Suppressor macrophage treated with lipopolysaccharide for 4 hours (primary cell): Measurements from ENCODE around the gene CCNY.
A peak's percentile ranks its signal among the peaks of the same experiment; 100 is the strongest.
"Not testable (repeated sequence)": the region's sequence is repeated elsewhere in the genome, so short reads cannot be mapped to it uniquely, and the experiment has no call there.

Experiments used
- DNase-seq: peaks from one replicate; pipeline ENCODE4 v3.0.0-alpha.2; 2020

CCNY gene

GRCh38 chr10:35412003-35412723 lies 75.9 kb downstream of the CCNY start:
- peak; percentile 13 for DNase-seq

DNA sequence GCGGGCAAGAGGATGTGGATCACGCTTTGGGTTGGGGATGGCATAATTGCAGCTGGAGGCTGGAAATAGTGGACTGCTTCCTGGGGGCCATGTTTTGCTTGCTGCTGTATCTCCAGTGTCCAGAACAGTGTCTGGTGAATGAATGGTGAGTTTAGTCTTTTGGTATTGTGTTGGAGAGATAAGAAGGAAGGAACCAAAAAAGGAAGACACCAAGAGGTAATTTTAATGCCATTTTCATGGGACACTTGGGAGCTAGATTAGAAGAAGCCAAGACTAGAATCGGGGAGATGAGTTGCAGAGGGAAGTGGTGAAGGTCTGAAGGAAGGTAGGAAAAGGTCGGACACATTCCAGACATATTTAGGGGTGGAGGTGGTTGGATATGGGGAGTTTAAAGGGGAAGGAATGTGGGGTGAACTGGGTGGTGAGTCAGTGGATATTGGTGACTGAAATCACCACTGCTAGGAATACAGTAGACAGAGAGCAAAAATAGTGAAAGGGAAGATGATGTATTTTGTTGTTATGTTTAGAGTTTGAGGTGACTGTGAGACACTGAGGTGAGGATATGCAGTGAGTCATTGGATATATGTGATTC lies 76.7 kb downstream of the CCNY start:
- peak; percentile 19 for DNase-seq

DNA sequence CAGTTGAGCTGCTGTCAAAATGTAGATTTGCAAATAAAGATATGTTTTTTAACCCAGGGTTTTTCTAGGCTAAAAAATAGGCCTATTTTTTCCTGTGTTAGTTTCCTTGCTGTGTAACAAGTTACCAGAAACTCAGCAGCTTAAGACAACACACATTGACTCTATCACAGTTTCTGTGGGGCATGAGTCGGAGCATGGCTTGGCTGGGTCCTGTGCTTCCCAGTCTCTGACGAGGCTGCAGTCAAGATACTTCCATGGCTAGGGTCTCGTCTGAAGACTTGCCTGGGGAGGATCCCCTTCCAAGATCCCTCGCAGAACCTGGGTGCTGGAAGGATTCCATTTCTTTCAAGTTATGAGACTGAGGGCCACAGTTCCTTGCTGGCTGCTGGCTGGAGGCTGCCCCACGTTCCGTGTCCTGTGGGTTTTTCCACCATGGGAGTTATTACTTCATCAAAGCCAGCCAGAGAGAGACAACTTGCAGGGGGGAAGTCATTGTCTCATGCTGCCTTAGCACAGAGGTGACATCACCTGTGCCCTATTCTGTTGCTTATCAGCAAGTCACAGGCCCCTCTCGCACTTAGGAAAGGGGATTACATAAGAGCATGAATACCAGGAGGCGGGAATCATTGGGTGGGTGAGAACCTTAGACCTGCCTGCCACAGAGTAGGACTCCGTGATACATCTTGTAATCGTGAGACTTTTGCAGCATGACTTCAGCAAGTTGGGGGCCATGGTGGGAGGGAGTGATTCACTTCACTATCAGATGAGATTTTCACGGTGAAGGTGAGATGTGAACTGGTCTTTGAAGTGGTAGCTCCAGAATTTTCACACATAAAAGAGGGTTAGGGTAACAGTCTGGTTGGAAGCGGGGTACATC lies 77.9 kb downstream of the CCNY start:
- DNase-seq: peak; percentile 69

GRCh38 chr10:35415505-35415904 lies 79.2 kb downstream of the CCNY start:
- DNase-seq: no peak

DNA sequence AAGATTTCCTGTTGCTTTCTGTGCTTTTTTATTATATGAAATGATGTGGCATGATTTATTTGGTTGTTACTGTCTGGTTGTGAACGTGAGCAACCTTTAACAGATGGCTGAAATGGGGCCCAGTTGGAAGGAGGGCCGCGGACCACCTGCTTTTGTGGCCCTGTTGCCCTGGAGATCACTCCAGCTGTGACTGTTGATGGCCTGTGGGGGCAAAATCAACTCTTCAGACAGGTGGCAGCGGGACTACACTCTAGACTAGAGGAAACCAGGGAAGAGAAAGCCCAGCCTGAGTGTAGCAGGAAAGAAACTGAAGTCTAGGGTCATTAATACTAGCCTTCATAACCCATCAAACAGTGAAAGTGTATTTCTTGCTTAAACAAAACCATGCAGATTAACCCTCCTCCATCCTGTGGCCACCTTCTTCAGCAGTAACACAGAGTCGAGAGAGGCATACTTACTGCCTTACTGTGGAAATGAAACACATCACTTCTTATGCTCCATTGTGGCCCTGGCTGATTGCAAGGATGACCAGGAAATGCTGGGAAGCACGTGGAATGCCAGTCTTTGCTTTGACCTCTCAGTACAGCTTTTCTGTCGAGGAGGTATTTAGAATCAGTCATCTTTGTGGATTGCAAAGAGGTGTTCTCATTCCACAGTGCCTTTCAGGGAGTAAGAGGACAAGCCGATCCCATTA lies 80.5 kb downstream of the CCNY start:
- no peak for DNase-seq

DNA sequence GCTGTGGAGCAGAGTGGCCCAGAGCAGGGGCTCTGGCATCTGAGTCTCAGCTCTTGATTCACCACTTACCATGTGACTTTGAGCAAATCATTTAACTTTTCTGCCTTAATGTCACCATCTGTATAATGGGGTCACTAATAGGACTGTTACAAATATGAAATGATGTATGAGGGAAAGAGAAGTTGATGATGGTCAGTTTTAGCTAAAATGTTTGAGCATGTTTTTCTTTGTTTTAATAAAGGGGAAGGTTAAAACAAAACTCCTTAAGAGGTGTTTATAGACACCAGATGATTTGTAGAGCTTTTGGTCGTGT lies 81.0 kb downstream of the CCNY start:
- DNase-seq: no peak

DNA sequence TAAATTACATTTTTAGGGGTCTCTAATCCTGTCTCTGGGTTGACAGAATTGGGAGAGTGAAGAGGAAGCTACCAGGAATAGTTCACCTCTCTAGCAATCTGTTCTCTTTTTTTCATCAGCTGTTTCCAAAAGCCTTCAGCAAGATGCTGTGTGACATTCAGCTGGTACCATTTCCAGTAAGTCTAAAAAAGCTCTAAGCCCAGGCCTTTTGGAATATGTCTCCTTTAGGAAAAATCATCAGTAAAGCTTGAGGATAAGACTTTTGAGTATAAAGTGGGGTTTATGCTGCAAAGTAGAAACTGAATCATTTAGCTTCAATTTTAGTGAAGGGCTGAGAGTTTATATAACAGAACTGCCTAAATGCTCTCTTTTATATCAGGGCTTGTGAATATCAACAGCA lies 81.5 kb downstream of the CCNY start:
- DNase-seq: no peak

GRCh38 chr10:35418580-35418979 lies 82.3 kb downstream of the CCNY start:
- DNase-seq: not testable (repeated sequence)

- no peak for DNase-seq
Measured at GRCh38 chr10:35420044-35420443, 83.7 kb downstream of the CCNY start.

- DNase-seq: no peak
Measured at GRCh38 chr10:35420827-35421552, 84.7 kb downstream of the CCNY start.

- no peak for DNase-seq
Measured at GRCh38 chr10:35421553-35422178, 85.4 kb downstream of the CCNY start.

GRCh38 chr10:35422228-35422627 lies 85.9 kb downstream of the CCNY start:
- no peak for DNase-seq

DNA sequence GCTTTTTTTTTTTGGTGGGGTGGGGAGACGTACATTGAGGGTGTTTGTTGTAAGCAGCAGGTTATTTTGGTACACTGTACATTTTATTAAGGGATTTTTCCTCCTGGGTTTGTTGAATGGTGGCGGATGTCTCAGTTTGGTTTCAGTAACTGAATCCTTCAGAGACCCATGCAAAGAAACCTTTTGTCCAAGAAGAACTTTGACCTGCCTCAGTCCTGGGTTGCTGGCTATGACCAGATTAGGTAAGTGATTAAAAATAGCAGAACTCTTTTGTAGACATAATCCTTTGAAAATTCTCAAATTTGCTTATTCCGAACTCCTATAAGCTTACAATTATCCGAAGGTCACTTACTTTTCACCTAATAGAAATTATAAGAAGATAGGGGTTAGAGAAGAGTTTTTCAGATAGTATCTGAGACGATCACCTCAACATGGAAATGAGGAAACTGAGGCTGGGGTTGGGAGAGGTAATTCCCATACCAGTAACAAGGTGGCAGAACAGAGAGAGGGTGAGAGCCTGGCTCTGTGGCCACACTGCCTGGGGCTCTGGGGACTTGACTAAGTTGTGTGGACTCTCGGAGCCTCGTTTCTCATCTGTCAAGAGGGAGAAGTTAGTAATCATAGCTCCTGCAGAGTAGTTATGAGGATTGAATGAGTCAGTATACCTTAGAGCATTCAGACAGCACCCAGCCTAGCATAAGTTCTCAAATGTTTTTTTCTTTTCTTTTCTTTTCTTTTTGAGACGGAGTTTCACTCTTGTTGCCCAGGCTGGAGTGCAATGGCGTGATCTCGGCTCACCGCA lies 87.4 kb downstream of the CCNY start:
- no peak for DNase-seq

DNA sequence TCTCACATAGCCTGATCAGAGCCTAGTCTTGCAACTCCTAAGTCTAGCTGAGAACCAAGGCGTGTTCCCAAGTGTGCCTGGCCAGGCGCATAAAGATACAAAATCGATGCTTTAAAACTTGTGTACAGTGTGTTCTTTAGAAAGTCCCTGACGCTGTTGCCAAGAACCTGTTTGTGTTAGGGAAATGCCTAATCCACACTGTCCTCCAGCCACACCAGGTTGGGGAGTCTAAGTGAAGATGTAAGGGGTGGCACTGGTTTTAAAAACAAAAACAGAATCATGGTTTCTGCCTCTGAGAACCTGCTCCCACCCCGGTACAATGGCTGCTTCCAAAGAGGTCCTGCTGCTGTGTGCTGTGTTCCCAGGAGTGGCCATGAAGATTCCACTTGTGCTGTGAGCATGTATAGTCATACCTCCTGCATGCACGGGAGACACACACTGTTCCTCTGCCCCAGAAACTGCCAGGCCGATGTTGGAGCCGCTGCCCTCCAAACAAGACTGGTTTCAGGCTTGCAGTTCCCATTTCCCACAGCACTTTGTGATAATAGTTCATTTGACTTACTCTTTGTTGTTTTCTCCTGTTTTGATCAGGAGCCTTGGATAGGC lies 88.5 kb downstream of the CCNY start:
- no peak for DNase-seq

DNA sequence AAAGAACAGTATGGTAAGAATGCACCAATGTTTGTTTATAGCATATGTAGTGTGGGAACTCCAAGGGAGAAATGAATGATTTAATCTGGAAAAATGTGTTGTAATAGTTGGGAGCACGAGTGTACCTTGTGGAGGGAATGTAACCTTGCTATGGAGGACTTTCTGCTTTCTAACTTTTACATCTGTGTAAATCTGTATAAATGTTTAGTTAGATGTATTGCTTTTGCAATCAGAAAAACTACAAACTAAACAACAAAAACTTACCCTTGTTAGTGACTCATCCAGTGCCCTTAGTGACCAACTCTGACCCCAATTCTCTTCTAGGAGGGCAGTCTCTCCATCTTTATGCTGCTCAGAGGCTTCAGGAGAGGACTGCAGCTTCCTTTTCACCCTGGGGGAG lies 89.3 kb downstream of the CCNY start:
- no peak for DNase-seq

DNA sequence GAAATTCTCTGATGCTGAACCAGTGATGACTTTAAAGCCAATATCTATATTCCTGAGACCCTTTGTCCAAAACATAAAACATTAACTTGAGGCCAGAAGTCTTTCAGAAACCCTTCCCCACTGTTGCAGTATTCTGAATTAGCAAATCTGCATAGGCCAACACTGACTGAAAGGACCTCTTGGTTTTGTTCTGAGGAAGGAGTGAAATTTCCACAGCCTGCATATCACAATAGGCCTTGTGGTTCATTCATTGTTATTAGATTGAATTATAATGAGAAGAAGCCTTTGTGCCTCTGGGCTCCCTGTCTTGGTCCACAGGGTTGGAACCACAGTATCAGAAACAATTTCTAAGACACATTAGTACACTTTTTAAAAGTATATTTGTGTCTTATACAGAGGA lies 90.3 kb downstream of the CCNY start:
- DNase-seq: no peak

DNA sequence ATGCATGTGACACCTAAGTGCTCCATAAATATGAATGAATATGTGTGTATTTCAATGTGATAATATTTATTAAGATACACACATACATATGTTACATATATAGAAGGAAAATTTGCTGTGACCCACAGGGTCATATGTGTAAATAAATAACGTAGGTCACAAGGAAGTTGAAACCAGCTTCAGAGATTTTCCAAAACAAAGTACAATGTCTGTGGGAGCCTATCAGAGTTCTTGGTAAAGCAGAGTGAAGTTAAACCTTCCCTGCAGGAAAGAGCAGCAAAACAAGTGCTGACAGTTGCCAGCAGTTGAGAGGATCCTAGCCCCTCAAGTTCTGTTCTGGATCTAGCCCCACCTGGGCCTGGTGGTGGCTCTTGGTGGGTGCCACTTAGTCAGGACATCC lies 91.2 kb downstream of the CCNY start:
- DNase-seq: no peak

DNA sequence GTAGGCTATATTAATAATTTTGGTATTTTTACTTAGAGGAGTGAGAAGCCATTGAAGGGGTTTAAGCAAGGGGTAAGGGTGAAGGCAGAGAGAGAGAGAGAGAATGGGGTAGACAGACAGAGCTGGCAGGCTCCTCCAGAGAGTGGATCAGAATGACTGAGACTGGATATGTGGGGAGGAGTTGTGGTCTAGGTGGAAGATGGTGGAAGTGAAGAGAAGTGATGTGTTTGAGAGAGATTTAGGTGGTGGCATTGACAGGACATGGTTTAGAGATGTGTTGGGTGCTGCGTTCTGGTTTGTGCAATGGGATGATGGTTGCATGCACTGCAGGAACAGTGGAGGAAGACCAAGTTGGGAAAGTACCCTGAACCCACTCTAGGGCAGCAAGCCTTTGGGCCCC lies 92.2 kb downstream of the CCNY start:
- DNase-seq: no peak

GRCh38 chr10:35432781-35433338 lies 96.6 kb downstream of the CCNY start:
- DNase-seq: no peak

DNA sequence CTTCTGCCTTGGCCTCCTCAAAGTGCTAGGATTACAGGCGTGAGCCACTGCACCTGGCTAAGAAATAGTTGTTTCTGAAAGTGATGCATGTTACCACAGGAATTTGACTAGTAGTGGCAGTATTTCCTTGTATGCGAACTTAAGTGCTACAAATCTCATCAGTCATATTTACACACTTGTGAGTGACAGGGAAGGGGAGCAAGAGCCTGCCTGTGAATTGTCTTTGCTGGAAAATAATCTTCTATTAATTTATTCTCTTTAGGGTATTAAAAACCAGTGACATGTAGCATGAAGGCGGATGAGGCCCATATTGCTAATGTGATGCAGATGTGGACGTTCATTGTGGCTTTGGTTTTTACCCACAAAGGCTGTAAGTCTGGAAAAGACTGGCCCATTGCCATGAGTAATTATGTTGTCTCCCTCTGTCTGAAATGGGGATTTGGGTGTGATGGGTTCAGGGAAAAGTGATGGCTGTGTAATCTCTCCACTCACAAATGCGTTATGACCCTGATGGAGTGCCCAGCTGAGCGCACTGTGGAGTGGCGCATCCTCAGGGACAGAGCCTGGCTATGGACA lies 97.6 kb downstream of the CCNY start:
- no peak for DNase-seq
